T-cell (primary cell): ENCODE results near the gene PKNOX1. TPM values are rescaled to one million over a fixed set of nuclear protein-coding genes. Genes with fewer than 3 reads are reported as not detected.
"Not testable (repeated sequence)": the region's sequence is repeated elsewhere in the genome, so short reads cannot be mapped to it uniquely, and the experiment has no call there.

Experiments used
- ATAC-seq, 4 experiments: fragments of 200-7000 bp in 3 of 4; fragments of 150-1000 bp in 1 of 4; cut with Tn5 transposase; replicated peaks in 1 of 4; 1 replicate in 3 of 4; 2 replicates in 1 of 4; pipeline ENCODE4 v1.10.0; 2021; ENCODE audit warnings: moderate library complexity in 3 of 4, mild to moderate bottlenecking in 2 of 4, moderate number of reproducible peaks in 1 of 4
- CTCF ChIA-PET, 2 donors: fragments of 300-600 bp; sonication (Branson Sonifier 250); formaldehyde crosslinking; loops; one replicate each; lab custom pipeline; 2022; ENCODE audit warnings: antibody characterized with exemption in 2 of 2; lab: Charles Lee
- POLR2A ChIA-PET, 2 donors: fragments of 300-600 bp; sonication (Branson Sonifier 250); formaldehyde crosslinking; loops; one replicate each; lab custom pipeline; 2022; ENCODE audit warnings: antibody characterized with exemption in 2 of 2; lab: Charles Lee
- DNase-seq, 35 experiments: peaks; one replicate each; pipeline versions ENCODE4 v3.0.0 to v3.0.0-alpha.2; 2013 to 2023
- H3K27ac ChIP-seq: one replicate; pipeline ENCODE4 v1.5.1; 2013; ENCODE audit warnings: low read length
- H3K27me3 ChIP-seq, 2 experiments: replicated peaks in 1 of 2; 1 replicate in 1 of 2; 2 replicates in 1 of 2; pipeline versions ENCODE4 v1.6.1 to v1.7.0; 2013; ENCODE audit warnings: low read length in 1 of 2, mixed read lengths in 1 of 2; ENCODE audit not compliant: control insufficient read depth in 2 of 2, insufficient read depth in 2 of 2; ENCODE audit errors: extremely low read depth in 1 of 2
- H3K36me3 ChIP-seq, 2 donors: 1 replicate in 1 of 2; 2 replicates in 1 of 2; pipeline versions ENCODE4 v1.6.1 to v1.7.0; 2013; ENCODE audit warnings: low read length in 1 of 2; ENCODE audit not compliant: control insufficient read depth in 2 of 2, insufficient read depth in 1 of 2; ENCODE audit errors: extremely low read depth in 1 of 2
- H3K4me1 ChIP-seq, 2 experiments: 1 replicate in 1 of 2; 2 replicates in 1 of 2; pipeline versions ENCODE4 v1.6.1 to v1.7.0; 2013; ENCODE audit warnings: low read length in 2 of 2, mixed read lengths in 1 of 2; ENCODE audit not compliant: insufficient read depth in 2 of 2, control insufficient read depth in 1 of 2; ENCODE audit errors: extremely low read depth in 1 of 2
- H3K4me3 ChIP-seq, 2 donors: 1 replicate in 1 of 2; 2 replicates in 1 of 2; pipeline versions ENCODE4 v1.5.1 to v1.7.0; 2013; ENCODE audit warnings: mild to moderate bottlenecking in 2 of 2, low read length in 1 of 2, moderate library complexity in 1 of 2; ENCODE audit not compliant: control insufficient read depth in 1 of 2; ENCODE audit errors: extremely low read depth in 1 of 2
- H3K9me3 ChIP-seq: 2 replicates; pipeline ENCODE4 v1.7.0; 2013
- H3K27ac Mint-ChIP-seq, 2 donors: one replicate each; pipeline ENCODE4 v1.8.0; 2020 to 2021; ENCODE audit warnings: mild to moderate bottlenecking in 2 of 2, mixed read lengths in 2 of 2
- H3K27me3 Mint-ChIP-seq, 2 donors: one replicate each; pipeline ENCODE4 v1.8.0; 2021 to 2022; ENCODE audit warnings: mixed read lengths in 2 of 2
- H3K36me3 Mint-ChIP-seq: one replicate; pipeline ENCODE4 v1.8.0; 2021; ENCODE audit warnings: mixed read lengths
- H3K4me1 Mint-ChIP-seq, 3 donors: one replicate each; pipeline ENCODE4 v1.8.0; 2020 to 2022; ENCODE audit warnings: mixed read lengths in 3 of 3, mild to moderate bottlenecking in 1 of 3
- H3K4me3 Mint-ChIP-seq, 3 donors: one replicate each; pipeline ENCODE4 v1.8.0; 2020 to 2022; ENCODE audit warnings: mild to moderate bottlenecking in 3 of 3, mixed read lengths in 3 of 3, moderate library complexity in 3 of 3
- H3K9me3 Mint-ChIP-seq, 3 donors: one replicate each; pipeline ENCODE4 v1.8.0; 2020 to 2022; ENCODE audit warnings: mixed read lengths in 3 of 3
- WGBS: methylation state at CpG from one replicate; pipeline ENCODE4 v1.1.5; 2013; ENCODE audit warnings: missing lambda C conversion rate; ENCODE audit not compliant: insufficient coverage; 5-methylcytosine and 5-hydroxymethylcytosine counted together
- total RNA-seq, 35 experiments: library from RNA in 6 of 35; stranded (reverse) in 6 of 35; fragments of 120-200 nt in 1 of 35; gene quantifications; one replicate each; pipeline versions ENCODE4 v1.2.1 to v1.2.4 and lab custom pipeline; 2013 to 2026

PKNOX1 gene
- total RNA-seq, 5 donors from 2014 or later (not counting 1 experiment from before 2014, with no cell fraction given): 14.4 to 21.7 (median 18.6) TPM

GRCh38 chr21:43000041-43000440 is 25.7 kb downstream of the PKNOX1 start:
- H3K27ac ChIP-seq, ATAC-seq, H3K4me1 ChIP-seq, POLR2A ChIA-PET, H3K9me3 ChIP-seq, H3K4me3 Mint-ChIP-seq, H3K27me3 ChIP-seq, DNase-seq, H3K27me3 Mint-ChIP-seq, H3K9me3 Mint-ChIP-seq, H3K36me3 ChIP-seq, H3K27ac Mint-ChIP-seq, H3K4me3 ChIP-seq, CTCF ChIA-PET: not testable (repeated sequence)
- Mint-ChIP-seq H3K36me3 (peaks cover 33% of the 10 kb centered on the region), H3K4me1 (peaks cover 1 to 13% (median 2%) of the 10 kb centered on the region in 3 donors)
- 100% methylated on average over 1 of the region's 2 CpGs for WGBS

GRCh38 chr21:43001316-43001715 is 27.0 kb downstream of the PKNOX1 start:
- ATAC-seq (no peak), DNase-seq (no peak)
- Mint-ChIP-seq H3K9me3 (peaks cover 2 to 8% (median 4%) of the 10 kb centered on the region in 3 donors), H3K4me1 (peaks cover 1 to 6% (median 2%) of the 10 kb centered on the region in 3 donors), H3K27me3 (no peaks in the 10 kb centered on the region), H3K4me3 (no peak overlapping the region), H3K36me3 (peaks cover 40% of the 10 kb centered on the region), H3K27ac (no peak overlapping the region)
- Histone ChIP-seq H3K27me3 (no peaks in the 10 kb centered on the region), H3K4me1 (no peaks in the 10 kb centered on the region), H3K27ac (no peak overlapping the region), H3K9me3 (no peaks in the 10 kb centered on the region), H3K4me3 (no peak overlapping the region), H3K36me3 (peaks cover 7 to 12% of the 10 kb centered on the region in 2 donors)
- WGBS: 85% methylated on average over 3 of the region's 4 CpGs
- ChIA-PET POLR2A (no interaction called here), CTCF (no interaction called here)

GRCh38 chr21:43004926-43005325 is 30.6 kb downstream of the PKNOX1 start:
- peaks cover 13 to 39% of the 10 kb centered on the region in 2 donors for H3K36me3 ChIP-seq
- Mint-ChIP-seq H3K27me3 (no peaks in the 10 kb centered on the region), H3K36me3 (peaks cover 50% of the 10 kb centered on the region), H3K4me1 (peaks cover 1 to 6% (median 2%) of the 10 kb centered on the region in 3 donors), H3K9me3 (peaks cover 0 to 4% (median 4%) of the 10 kb centered on the region in 3 donors), H3K4me3 (no peak overlapping the region), H3K27ac (no peak overlapping the region)
- ATAC-seq: no peak
- 100% methylated on average over 3 of the region's 8 CpGs for WGBS
- H3K9me3 ChIP-seq: no peaks in the 10 kb centered on the region
- CTCF ChIA-PET: no interaction called here
- no peak for DNase-seq
- no peak overlapping the region for H3K4me3 ChIP-seq
- H3K27ac ChIP-seq: no peak overlapping the region
- POLR2A ChIA-PET: no interaction called here
- no peaks in the 10 kb centered on the region for H3K27me3 ChIP-seq
- no peaks in the 10 kb centered on the region for H3K4me1 ChIP-seq

GRCh38 chr21:43005635-43006034 is 31.3 kb downstream of the PKNOX1 start:
- H3K27me3 ChIP-seq: no peaks in the 10 kb centered on the region
- peaks cover 46% of the 10 kb centered on the region for H3K36me3 Mint-ChIP-seq
- no peaks in the 10 kb centered on the region for H3K4me1 ChIP-seq
- no peaks in the 10 kb centered on the region for H3K27me3 Mint-ChIP-seq
- no peak for ATAC-seq
- no peak overlapping the region for H3K4me3 Mint-ChIP-seq
- peaks cover 1 to 6% (median 2%) of the 10 kb centered on the region in 3 donors for H3K4me1 Mint-ChIP-seq
- WGBS: 94% methylated on average over 5 of the region's 9 CpGs
- H3K4me3 ChIP-seq: no peak overlapping the region
- H3K27ac ChIP-seq: no peak overlapping the region
- ChIA-PET CTCF (no interaction called here), POLR2A (interaction anchor here in 1 of 2 donors (0.6 kb wide), 1 partner anchor 23 kb away, joined by 3 read pairs; no protein-coding TSS in a partner anchor)
- H3K9me3 ChIP-seq: no peaks in the 10 kb centered on the region
- no peaks in the 10 kb centered on the region for H3K9me3 Mint-ChIP-seq
- no peak for DNase-seq
- peaks cover 13 to 39% of the 10 kb centered on the region in 2 donors for H3K36me3 ChIP-seq
- no peak overlapping the region for H3K27ac Mint-ChIP-seq

- 92% methylated on average over 7 of the region's 14 CpGs for WGBS
- H3K4me1 ChIP-seq, H3K9me3 Mint-ChIP-seq, DNase-seq, H3K4me1 Mint-ChIP-seq, H3K4me3 Mint-ChIP-seq, H3K27me3 Mint-ChIP-seq, H3K27me3 ChIP-seq, ATAC-seq, H3K9me3 ChIP-seq, CTCF ChIA-PET, H3K4me3 ChIP-seq, H3K27ac ChIP-seq, H3K27ac Mint-ChIP-seq: not testable (repeated sequence)
- POLR2A ChIA-PET: interaction anchor here in 1 of 2 donors (0.6 kb wide), 1 partner anchor 24 kb away, joined by 3 read pairs; no protein-coding TSS in a partner anchor
- H3K36me3 ChIP-seq: peaks cover 16 to 42% of the 10 kb centered on the region in 2 donors
- H3K36me3 Mint-ChIP-seq: peaks cover 43% of the 10 kb centered on the region
Measured at GRCh38 chr21:43006051-43006873, 31.9 kb downstream of the PKNOX1 start.

GRCh38 chr21:43006874-43007208 is 32.5 kb downstream of the PKNOX1 start:
- Mint-ChIP-seq H3K9me3 (no peaks in the 10 kb centered on the region), H3K36me3 (peaks cover 49% of the 10 kb centered on the region), H3K27ac (no peak overlapping the region), H3K4me3 (no peak overlapping the region), H3K4me1 (peaks cover 0 to 6% (median 2%) of the 10 kb centered on the region in 3 donors), H3K27me3 (no peaks in the 10 kb centered on the region)
- H3K4me3 ChIP-seq: no peak overlapping the region
- DNase-seq (no peak), ATAC-seq (no peak)
- ChIA-PET POLR2A (no interaction called here), CTCF (no interaction called here)
- 86% methylated on average over 1 of the region's 4 CpGs for WGBS
- peaks cover 16 to 48% of the 10 kb centered on the region in 2 donors for H3K36me3 ChIP-seq
- H3K4me1 ChIP-seq: no peaks in the 10 kb centered on the region
- no peak overlapping the region for H3K27ac ChIP-seq
- no peaks in the 10 kb centered on the region for H3K9me3 ChIP-seq
- no peaks in the 10 kb centered on the region for H3K27me3 ChIP-seq
